Testis (tissue), 3 donors: ENCODE data around the gene SRSF8. TPM values are rescaled to one million over a fixed set of nuclear protein-coding genes. Genes with fewer than 3 reads are reported as not detected.

Source experiments
- DNase-seq: peaks from one replicate; pipeline ENCODE4 v3.0.0-alpha.2; 2019
- H3K27ac ChIP-seq, 2 donors: fragments of 200-600 bp; sonication (generic); one replicate each; pipeline ENCODE4 v1.5.1; 2019
- H3K27me3 ChIP-seq: fragments of 200-600 bp; sonication (generic); one replicate; pipeline ENCODE4 v1.5.1; 2019
- H3K36me3 ChIP-seq: fragments of 200-600 bp; sonication (generic); one replicate; pipeline ENCODE4 v1.5.1; 2017; ENCODE audit warnings: low read depth; ENCODE audit errors: missing control alignments
- H3K4me1 ChIP-seq: fragments of 200-600 bp; sonication (generic); one replicate; pipeline ENCODE4 v1.5.1; 2019
- H3K4me3 ChIP-seq, 2 donors: fragments of 200-600 bp; sonication (generic); one replicate each; pipeline ENCODE4 v1.5.1; 2017 to 2019
- H3K9me3 ChIP-seq: fragments of 200-600 bp; sonication (generic); one replicate; pipeline ENCODE4 v1.5.1; 2017
- CTCF ChIP-seq, 3 experiments: fragments of 450-650 bp in 2 of 3; fragments of 200-600 bp in 1 of 3; sonication (generic) in 1 of 3; IDR thresholded peaks; one replicate each; pipeline ENCODE4 v1.5.1; 2016 to 2019; ENCODE audit warnings: antibody characterized with exemption in 3 of 3, mild to moderate bottlenecking in 2 of 3, moderate library complexity in 1 of 3
- POLR2A ChIP-seq: fragments of 450-650 bp; IDR thresholded peaks from one replicate; pipeline ENCODE4 v1.6.1; 2017; ENCODE audit warnings: antibody characterized with exemption, mild to moderate bottlenecking, moderate library complexity
- WGBS, 2 donors: methylation state at CpG; one replicate each; pipeline ENCODE4 v1.1.5; 2018; 5-methylcytosine and 5-hydroxymethylcytosine counted together
- intact Hi-C: fragments of 100-400 bp; cut with DNase I; formaldehyde crosslinking; loops from one replicate; pipeline ENCODE4 v1.15.1; 2023; ENCODE audit warnings: low total_unique reads
- polyA plus RNA-seq: library from polyadenylated mRNA; stranded (reverse); fragments of 350-450 nt; fragmentation: Illumina TruSeq; extraction: RNeasy Lipid Tissue Mini Kit (QIAGEN cat#74804); gene quantifications from one replicate; pipeline ENCODE4 v1.2.3, GENCODE V29; 2014; ENCODE audit warnings: low read depth, low replicate concordance; ENCODE audit not compliant: insufficient read depth
- total RNA-seq, 2 donors: library from RNA; depleted of rRNA; stranded (reverse); fragments of >200 nt; gene quantifications; one replicate each; pipeline ENCODE4 v1.2.3, GENCODE V29; 2016

SRSF8 gene
- total and polyA plus RNA-seq, 3 donors from 2014 or later: 30.0 to 37.2 (median 32.5) TPM

- Histone ChIP-seq H3K27me3 (no peaks in the 10 kb centered on the region), H3K4me1 (peaks cover 24% of the 10 kb centered on the region), H3K4me3 (no peak overlapping the region), H3K9me3 (no peaks in the 10 kb centered on the region), H3K27ac (peak overlapping the region in 1 of 2 donors; percentile 11), H3K36me3 (no peaks in the 10 kb centered on the region)
- intact Hi-C loops: no loop called here
- TF ChIP-seq CTCF (IDR thresholded peaks at IDR 0.05): no peak
- no peak for TF ChIP-seq POLR2A
- WGBS, 2 donors: 12 to 17% methylated on average over 1 of the region's 1 CpG
- DNase-seq: peak; percentile 51
Observed at GRCh38 chr11:95076416-95076815, 9.7 kb downstream of the SRSF8 start.

DNA sequence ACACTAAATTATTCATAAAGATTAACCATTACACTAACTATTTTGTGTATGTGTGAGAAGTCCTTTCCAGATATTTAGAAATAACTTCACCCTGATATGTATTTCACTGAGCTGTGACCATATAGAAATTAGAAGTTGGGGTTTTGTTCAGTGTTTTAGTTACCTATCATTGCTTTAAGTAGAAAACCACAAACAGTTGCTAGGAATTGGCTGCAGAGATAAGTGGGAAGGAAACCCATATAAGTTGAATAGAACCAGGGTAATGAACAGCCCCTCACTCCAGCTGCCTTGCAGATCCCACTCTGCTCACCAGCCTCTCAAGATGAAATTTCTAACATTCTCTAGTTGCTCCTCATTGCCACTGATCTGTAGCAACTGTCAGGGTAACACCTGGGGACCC lies 10.3 kb downstream of the SRSF8 start:
- Histone ChIP-seq H3K4me3 (no peak overlapping the region), H3K27me3 (no peaks in the 10 kb centered on the region), H3K27ac (peak overlapping the region in 1 of 2 donors; percentile 11), H3K36me3 (no peaks in the 10 kb centered on the region), H3K9me3 (no peaks in the 10 kb centered on the region), H3K4me1 (peaks cover 24% of the 10 kb centered on the region)
- intact Hi-C loops: no loop called here
- no peak for DNase-seq
- TF ChIP-seq CTCF (IDR thresholded peaks at IDR 0.05) (no peak), POLR2A (no peak)

GRCh38 chr11:95078526-95078925 lies 11.8 kb downstream of the SRSF8 start:
- no peak overlapping the region for H3K27ac ChIP-seq
- H3K4me1 ChIP-seq: peaks cover 24% of the 10 kb centered on the region
- H3K36me3 ChIP-seq: no peaks in the 10 kb centered on the region
- intact Hi-C loops: no loop called here
- no peaks in the 10 kb centered on the region for H3K27me3 ChIP-seq
- H3K4me3 ChIP-seq: no peak overlapping the region
- no peaks in the 10 kb centered on the region for H3K9me3 ChIP-seq
- TF ChIP-seq POLR2A (no peak), CTCF (IDR thresholded peaks at IDR 0.05) (no peak)
- no peak for DNase-seq
- WGBS, 2 donors: 82 to 100% methylated on average over 1 of the region's 1 CpG

- H3K4me3 ChIP-seq: no peak overlapping the region
- H3K27ac ChIP-seq: no peak overlapping the region
- TF ChIP-seq POLR2A (no peak), CTCF (IDR thresholded peaks at IDR 0.05) (no peak)
- H3K36me3 ChIP-seq: no peaks in the 10 kb centered on the region
- DNase-seq: no peak
- H3K27me3 ChIP-seq: no peaks in the 10 kb centered on the region
- 57 to 66% methylated on average over 5 of the region's 5 CpGs for WGBS, 2 donors
- intact Hi-C loops: no loop called here
- no peaks in the 10 kb centered on the region for H3K9me3 ChIP-seq
- peaks cover 8% of the 10 kb centered on the region for H3K4me1 ChIP-seq
Observed at GRCh38 chr11:95081010-95081409, 14.3 kb downstream of the SRSF8 start.

DNA sequence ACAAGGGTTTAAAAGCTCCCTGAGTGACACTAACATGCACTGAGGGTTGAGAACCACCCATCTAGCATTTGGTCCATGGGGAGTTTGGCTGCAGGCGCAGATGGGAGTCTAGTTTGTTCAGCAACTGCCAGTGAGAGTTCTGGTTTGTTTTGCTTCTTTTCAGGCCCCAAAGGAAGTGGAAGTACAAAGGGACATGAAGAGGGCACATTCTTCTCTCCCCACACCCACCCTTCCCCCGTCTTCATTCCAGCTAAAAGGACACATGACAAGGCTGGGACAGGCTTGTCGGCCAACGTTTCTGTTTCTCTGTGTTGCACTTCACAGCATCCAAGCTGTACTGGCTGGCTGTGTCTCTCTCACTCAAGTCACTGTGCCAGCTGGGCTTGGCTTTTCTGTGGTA lies 14.7 kb downstream of the SRSF8 start:
- TF ChIP-seq CTCF (IDR thresholded peaks at IDR 0.05) (no peak), POLR2A (no peak)
- Histone ChIP-seq H3K4me3 (no peak overlapping the region), H3K4me1 (peaks cover 7% of the 10 kb centered on the region), H3K9me3 (no peaks in the 10 kb centered on the region), H3K36me3 (no peaks in the 10 kb centered on the region), H3K27me3 (no peaks in the 10 kb centered on the region), H3K27ac (peak overlapping the region in 1 of 2 donors; percentile 72)
- peak; percentile 44 for DNase-seq
- 35 to 45% methylated on average over 4 of the region's 4 CpGs for WGBS, 2 donors
- intact Hi-C loops: no loop called here
